ENCODE results near the gene TUBB2A. TPM values are rescaled to one million over a fixed set of nuclear protein-coding genes. Genes with fewer than 3 reads are reported as not detected.
A peak's percentile ranks its signal among the peaks of the same experiment; 100 is the strongest.

The TUBB2A gene
- total RNA-seq, 1 donor = 45.5 TPM

- DNase-seq (ENCODE audit: low read depth) = no peak
- no peak overlapping the region for H3K4me3 ChIP-seq (ENCODE audit: low read depth, low read length)
- no peak for TF ChIP-seq CTCF (IDR thresholded peaks at IDR 0.05; ENCODE audit: insufficient read depth, low read length)
Measured at GRCh38 chr6:3109761-3110160, 47.6 kb downstream of the TUBB2A start.

- peak; percentile 5 for DNase-seq (ENCODE audit: low read depth)
- H3K4me3 ChIP-seq (ENCODE audit: low read depth, low read length) = no peak overlapping the region
- TF ChIP-seq CTCF (IDR thresholded peaks at IDR 0.05; ENCODE audit: insufficient read depth, low read length) = no peak
Measured at GRCh38 chr6:3108746-3109414, 48.5 kb downstream of the TUBB2A start.

Other genes with a start within 250 kb of the TUBB2A start
- gene SERPINB6, start 186.0 kb downstream of the TUBB2A start, total RNA-seq (ENCODE audit: low replicate concordance) = 102 and 164 TPM in 2 replicates
- gene NQO2, start 157.7 kb downstream of the TUBB2A start, total RNA-seq (ENCODE audit: low replicate concordance) = 20.6 and 47.7 TPM in 2 replicates
- gene RIPK1, start 89.0 kb downstream of the TUBB2A start, total RNA-seq (ENCODE audit: low replicate concordance) = 20.0 and 34.4 TPM in 2 replicates
- 14.8 and 17.7 TPM in 2 replicates for gene BPHL, start 38.8 kb downstream of the TUBB2A start, total RNA-seq (ENCODE audit: low replicate concordance)
- 0.25 and 2.9 TPM in 2 replicates for gene TUBB2B, start 70.1 kb upstream of the TUBB2A start, total RNA-seq (ENCODE audit: low replicate concordance)
- gene PSMG4, start 101.4 kb upstream of the TUBB2A start, total RNA-seq (ENCODE audit: low replicate concordance) = 11.9 and 15.4 TPM in 2 replicates

Measured in fibroblast of the aortic adventitia (primary cell).